GM13977 (cell line): ENCODE measurements around the gene LY9.

Source experiments
- DNase-seq: peaks from one replicate; pipeline ENCODE4 v3.0.0; 2012; ENCODE audit warnings: low spot score
- in situ Hi-C: fragments of 300-500 bp; cut with MboI; formaldehyde crosslinking; loops from one replicate; pipeline ENCODE4 v1.12.0; 2022; ENCODE audit warnings: low sequenced_read_pairs, low pct_unique_long_range_greater_than_20kb, mixed read lengths, inconsistent platforms; ENCODE audit not compliant: unreplicated experiment
- TF ChIP-seq, protein P1 (sequence below): IDR thresholded peaks from 2 replicates; pipeline ENCODE4 v1.5.1; 2012; ENCODE audit warnings: mild to moderate bottlenecking, control low read depth; ENCODE audit not compliant: insufficient read depth; ENCODE audit errors: extremely low read depth, missing control alignments

The LY9 gene

DNA sequence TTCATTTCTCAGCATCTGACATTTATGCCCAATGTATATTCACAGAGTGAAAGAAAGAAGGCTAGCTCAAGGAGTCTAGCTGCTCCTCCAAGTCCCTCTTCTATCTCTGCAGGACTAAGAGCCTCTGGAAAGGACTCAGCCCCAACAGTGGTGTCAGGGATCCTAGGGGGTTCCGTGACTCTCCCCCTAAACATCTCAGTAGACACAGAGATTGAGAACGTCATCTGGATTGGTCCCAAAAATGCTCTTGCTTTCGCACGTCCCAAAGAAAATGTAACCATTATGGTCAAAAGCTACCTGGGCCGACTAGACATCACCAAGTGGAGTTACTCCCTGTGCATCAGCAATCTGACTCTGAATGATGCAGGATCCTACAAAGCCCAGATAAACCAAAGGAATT is 3.7 kb downstream of the LY9 start:
- TF ChIP-seq, protein P1, sequence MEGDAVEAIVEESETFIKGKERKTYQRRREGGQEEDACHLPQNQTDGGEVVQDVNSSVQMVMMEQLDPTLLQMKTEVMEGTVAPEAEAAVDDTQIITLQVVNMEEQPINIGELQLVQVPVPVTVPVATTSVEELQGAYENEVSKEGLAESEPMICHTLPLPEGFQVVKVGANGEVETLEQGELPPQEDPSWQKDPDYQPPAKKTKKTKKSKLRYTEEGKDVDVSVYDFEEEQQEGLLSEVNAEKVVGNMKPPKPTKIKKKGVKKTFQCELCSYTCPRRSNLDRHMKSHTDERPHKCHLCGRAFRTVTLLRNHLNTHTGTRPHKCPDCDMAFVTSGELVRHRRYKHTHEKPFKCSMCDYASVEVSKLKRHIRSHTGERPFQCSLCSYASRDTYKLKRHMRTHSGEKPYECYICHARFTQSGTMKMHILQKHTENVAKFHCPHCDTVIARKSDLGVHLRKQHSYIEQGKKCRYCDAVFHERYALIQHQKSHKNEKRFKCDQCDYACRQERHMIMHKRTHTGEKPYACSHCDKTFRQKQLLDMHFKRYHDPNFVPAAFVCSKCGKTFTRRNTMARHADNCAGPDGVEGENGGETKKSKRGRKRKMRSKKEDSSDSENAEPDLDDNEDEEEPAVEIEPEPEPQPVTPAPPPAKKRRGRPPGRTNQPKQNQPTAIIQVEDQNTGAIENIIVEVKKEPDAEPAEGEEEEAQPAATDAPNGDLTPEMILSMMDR = no peak
- in situ Hi-C loops = loop anchor here (5.0 kb wide), 1 partner anchor 33 kb away; no protein-coding TSS in a partner anchor
- no peak for DNase-seq

DNA sequence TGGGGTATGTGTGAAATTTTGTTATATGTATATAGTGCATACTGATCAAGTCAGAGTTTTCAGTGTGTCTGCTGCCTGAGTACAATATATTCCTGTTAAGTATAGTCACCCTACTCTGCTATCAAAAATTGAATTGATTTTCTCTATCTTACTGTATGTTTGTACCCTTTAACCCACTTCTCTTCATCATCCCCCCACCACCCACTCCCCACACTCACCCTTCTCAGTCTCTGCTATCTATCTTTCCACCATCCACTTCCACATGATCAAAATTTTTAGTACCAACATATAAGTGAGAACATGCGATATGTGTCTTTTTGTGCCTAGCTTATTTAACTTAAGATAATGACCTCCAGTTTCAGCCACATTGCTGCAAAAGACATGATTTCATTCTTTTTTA is 4.2 kb downstream of the LY9 start:
- DNase-seq = no peak
- in situ Hi-C loops = no loop called here
- TF ChIP-seq, protein P1 = no peak

DNA sequence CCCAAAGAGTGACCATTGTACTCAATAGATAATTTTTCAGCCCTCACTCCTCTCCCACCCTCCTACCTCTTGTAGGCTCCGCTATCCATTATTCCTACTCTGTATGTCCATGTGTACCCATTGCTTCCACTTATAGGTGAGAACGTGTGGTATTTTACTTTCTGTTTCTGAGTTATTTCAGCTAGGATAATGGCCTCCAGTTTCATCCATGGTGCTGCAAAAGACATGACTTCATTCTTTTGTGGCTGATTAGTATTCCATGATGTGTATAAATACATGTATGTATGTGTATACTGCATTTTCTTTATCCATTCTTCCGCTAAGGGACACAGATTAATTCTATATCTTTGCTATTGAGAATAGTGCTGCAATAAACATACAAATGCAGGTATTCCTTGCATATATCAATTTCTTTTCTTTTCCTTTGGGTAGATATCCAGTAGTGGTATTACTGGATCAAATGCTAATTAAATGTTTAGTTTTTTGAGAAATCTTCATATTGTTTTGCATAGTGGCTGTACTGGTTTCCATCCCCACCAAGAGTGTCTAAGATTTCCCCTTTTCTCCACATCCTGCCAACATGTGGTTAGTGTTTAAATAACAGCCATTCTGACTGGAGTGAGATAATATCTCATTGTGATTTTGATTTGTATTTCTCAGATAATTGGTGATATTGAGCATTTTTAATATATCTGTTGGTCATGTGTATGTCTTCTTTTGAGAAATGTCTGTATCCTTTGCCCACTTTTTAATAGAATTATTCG is 4.9 kb downstream of the LY9 start:
- no peak for DNase-seq
- in situ Hi-C loops = no loop called here
- TF ChIP-seq, protein P1 = no peak

DNA sequence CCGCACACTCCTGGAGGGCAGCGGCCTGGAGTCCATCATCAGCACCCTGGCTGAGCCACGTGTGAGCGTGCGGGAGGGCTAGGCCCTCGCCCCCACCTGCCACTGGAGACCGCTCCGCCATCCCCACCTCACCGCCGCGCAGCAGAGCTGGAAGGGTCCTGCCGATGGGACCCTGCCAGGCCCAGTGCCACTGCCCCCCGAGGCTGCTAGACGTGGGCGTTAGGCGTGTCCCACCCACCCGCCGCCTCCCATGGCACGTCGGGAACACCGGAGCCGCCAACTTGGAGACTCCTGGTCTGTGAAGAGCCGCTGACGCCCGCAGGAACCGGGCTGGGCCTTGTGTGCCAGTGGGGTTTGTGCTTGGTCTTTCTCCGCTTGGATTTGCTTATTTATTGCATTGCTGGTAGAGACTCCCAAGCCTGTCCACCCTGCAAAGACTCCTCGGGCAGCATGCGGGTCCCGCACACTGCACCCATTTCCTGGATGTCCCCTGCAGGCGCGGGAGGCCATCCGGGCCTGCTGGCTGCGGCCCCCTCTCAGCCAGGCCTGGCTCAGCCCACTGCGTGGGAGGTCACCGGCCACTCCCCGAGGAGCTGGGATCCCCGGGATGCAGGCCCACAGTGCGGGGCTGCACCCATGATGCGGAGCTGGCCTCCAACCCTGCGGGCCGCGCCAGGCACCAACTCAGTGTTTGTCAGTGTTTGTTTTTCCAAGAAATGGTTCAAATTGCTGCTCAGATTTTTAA is 6.0 kb downstream of the LY9 start:
- DNase-seq = no peak
- TF ChIP-seq, protein P1 = no peak
- in situ Hi-C loops = no loop called here

DNA sequence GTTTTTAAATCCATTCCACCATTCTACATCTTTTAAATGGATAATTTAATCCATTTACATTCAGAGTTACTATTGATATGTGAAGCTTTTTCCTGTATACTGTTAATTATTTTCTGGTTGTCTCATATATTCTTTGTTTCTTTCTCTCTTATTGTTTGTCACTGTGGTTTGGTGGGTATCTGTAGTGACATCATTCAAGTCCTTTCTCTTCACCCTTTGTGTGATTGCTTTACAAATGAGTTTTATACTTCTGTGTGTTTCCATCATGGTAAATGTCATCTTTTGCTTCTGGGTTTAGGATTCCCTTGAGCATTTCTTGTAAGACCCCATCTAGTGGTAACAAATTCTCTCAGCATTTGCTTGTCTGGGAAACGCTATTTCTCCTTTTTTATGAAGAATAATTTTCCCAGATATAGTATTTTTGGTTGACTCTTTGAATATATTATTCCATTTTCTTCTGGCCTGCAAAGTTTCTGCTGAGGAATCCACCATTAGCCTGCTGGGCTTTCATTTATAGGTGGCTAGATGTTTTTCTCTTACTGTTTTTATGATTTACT is 10.2 kb downstream of the LY9 start:
- in situ Hi-C loops = no loop called here
- TF ChIP-seq, protein P1 = no peak
- no peak for DNase-seq

DNA sequence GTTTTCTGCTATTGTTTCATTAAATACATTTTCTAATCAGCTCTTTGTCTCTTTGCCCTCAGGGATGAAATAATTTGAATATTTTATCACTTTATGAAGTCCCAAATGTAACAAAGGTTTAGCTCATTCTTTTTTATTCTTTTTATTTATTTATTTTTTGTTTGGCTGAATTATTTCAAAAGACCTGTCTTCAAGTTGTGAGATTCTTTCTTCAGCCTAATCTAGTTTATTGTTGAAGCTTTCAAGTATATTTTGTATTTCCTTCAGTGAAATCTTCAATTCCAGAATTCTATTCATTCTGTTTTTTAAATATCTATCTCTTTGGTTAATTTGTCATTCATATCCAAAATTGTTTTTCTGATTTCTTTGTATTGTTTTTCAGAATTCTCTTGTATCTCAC is 10.8 kb downstream of the LY9 start:
- in situ Hi-C loops = no loop called here
- TF ChIP-seq, protein P1 = no peak
- no peak for DNase-seq
